Smooth muscle cell of the brain vasculature (primary cell): ENCODE data around the gene HOXB4.

ENCODE experiments used
- DNase-seq: peaks from one replicate; pipeline ENCODE4 v3.0.0-alpha.2; 2012; ENCODE audit warnings: low read depth, low spot score

HOXB4 gene

GRCh38 chr17:48528936-48529682, 49.0 kb downstream of the HOXB4 start:
- DNase-seq, result no peak

GRCh38 chr17:48528153-48528935, 49.8 kb downstream of the HOXB4 start:
- DNase-seq, result no peak

- no peak for DNase-seq
Observed at GRCh38 chr17:48527547-48527932, 50.6 kb downstream of the HOXB4 start.

DNA sequence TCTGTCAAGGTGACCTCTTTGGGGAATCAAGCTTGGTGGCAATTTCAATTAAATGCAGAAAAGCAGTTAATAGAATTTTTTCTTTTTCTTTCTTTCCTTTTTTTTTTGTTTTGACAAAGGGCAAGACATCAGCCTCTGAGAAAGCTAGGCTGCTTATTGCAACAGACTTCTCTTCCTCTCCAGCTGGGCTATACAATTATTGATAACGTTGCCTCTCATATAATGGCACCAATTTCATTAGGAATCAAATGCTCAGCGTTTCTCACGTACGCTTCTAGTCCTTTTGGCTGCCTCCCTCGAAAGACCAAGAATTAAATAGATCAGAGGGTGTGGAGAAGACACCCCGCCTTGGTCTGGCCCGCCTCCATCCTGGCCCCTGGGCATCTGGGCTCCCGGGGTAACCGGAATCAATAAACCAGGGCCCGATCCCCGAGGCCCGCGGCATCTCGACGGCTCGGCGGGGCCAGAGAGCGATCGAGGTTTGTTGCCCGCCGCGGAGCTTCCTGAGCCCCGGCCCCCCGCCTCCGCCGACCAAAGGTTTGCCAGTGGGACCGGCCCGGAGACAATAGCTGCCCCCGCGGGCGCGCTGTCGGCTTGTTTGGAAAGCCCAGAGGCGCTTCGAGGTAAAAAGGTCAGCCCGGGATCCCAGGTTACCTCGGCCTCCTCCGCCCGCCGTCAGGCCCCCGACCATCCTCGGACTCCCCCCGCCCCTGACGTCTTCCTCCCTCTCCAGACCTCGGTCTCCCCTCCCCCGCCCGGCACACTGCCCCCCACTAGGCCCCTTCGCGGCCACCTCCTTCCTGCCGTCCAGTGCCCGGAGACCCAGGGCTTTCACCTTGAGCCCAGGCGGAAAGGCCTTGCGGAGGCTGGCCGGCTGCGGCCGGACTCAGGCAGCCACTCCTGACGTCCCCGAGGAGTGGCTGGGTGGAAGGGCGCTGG, 51.3 kb downstream of the HOXB4 start:
- no peak for DNase-seq
